Right cardiac atrium (tissue), 5 donors: ENCODE measurements around the gene PABPN1. TPM values are rescaled to one million over a fixed set of nuclear protein-coding genes. Genes with fewer than 3 reads are reported as not detected.

Experiments used
- ATAC-seq, 2 donors: fragments of 200-7000 bp; cut with Tn5 transposase; one replicate each; pipeline versions ENCODE4 v1.8.0 to v1.9.1; 2020; ENCODE audit warnings: moderate library complexity in 2 of 2, mild to moderate bottlenecking in 1 of 2
- DNase-seq, 3 donors: peaks; one replicate each; pipeline ENCODE4 v3.0.0-alpha.2; 2020
- H3K27ac ChIP-seq: one replicate; pipeline ENCODE4 v1.5.1; 2013; ENCODE audit warnings: mild to moderate bottlenecking, low read length, control low read depth, moderate library complexity
- H3K27me3 ChIP-seq: one replicate; pipeline ENCODE4 v1.6.1; 2013; ENCODE audit not compliant: control insufficient read depth, insufficient read depth
- H3K4me1 ChIP-seq: one replicate; pipeline ENCODE4 v1.6.1; 2013; ENCODE audit warnings: low read length; ENCODE audit not compliant: control insufficient read depth, insufficient read depth
- H3K4me3 ChIP-seq: one replicate; pipeline ENCODE4 v1.5.1; 2013; ENCODE audit warnings: low read length, control low read depth
- H3K9me3 ChIP-seq: one replicate; pipeline ENCODE4 v1.6.1; 2013; ENCODE audit warnings: low read length; ENCODE audit not compliant: control insufficient read depth
- WGBS: extraction: QIAGEN DNeasy Blood & Tissue Kit; methylation state at CpG from one replicate; pipeline ENCODE4 v1.1.7; 2013; 5-methylcytosine and 5-hydroxymethylcytosine counted together
- intact Hi-C, 4 donors: fragments of 100-400 bp; cut with DNase I; formaldehyde crosslinking; loops; one replicate each; pipeline versions ENCODE4 v1.11.0 to v1.14.0; 2022 to 2023
- polyA plus RNA-seq: library from polyadenylated mRNA; stranded (reverse); fragments of 200-250 nt; gene quantifications from one replicate; pipeline ENCODE4 v1.2.3, GENCODE V29; 2013
- total RNA-seq, 4 donors: library from RNA; stranded (reverse); fragmentation: NEBNext Ultra II Directional; extraction: Animal tissue kit (Norgen Biotek cat#: 25700); gene quantifications; one replicate each; pipeline ENCODE4 v1.2.1, GENCODE V29; 2021
- donor health status: healthy with polysubstance abuse.
- donor health status: DM: no; HTN: yes; CAD: no.
- donor health status: DM: no; HTN: no; CAD: no.
- donor health status: DM: no; HTN: yes; CAD: no; lungs with severe emphysema.
- donor health status: DM: yes; HTN: yes; CAD: no.

Gene PABPN1
- total and polyA plus RNA-seq, 5 donors, result 93.6 to 107 (median 97.0) TPM

GRCh38 chr14:23361763-23362162 is 40.5 kb downstream of the PABPN1 start:
- no peaks in the 10 kb centered on the region for H3K27me3 ChIP-seq
- H3K4me3 ChIP-seq, result no peak overlapping the region
- 70% methylated on average over 6 of the region's 6 CpGs for WGBS
- DNase-seq (no peak), ATAC-seq (no peak)
- intact Hi-C loops, result no loop called here
- H3K9me3 ChIP-seq, result no peaks in the 10 kb centered on the region
- H3K27ac ChIP-seq, result no peak overlapping the region
- no peaks in the 10 kb centered on the region for H3K4me1 ChIP-seq

- Histone ChIP-seq H3K27me3 (no peaks in the 10 kb centered on the region), H3K4me1 (no peaks in the 10 kb centered on the region), H3K4me3 (no peak overlapping the region), H3K27ac (no peak overlapping the region), H3K9me3 (no peaks in the 10 kb centered on the region)
- no peak for ATAC-seq
- 45% methylated on average over 3 of the region's 3 CpGs for WGBS
- no peak for DNase-seq
- intact Hi-C loops, result no loop called here
Measured at GRCh38 chr14:23362200-23362599, 40.9 kb downstream of the PABPN1 start.

- H3K4me3 ChIP-seq, result peak overlapping the region; percentile 40
- no peaks in the 10 kb centered on the region for H3K9me3 ChIP-seq
- WGBS, result 28% methylated on average over 21 of the region's 21 CpGs
- H3K27me3 ChIP-seq, result no peaks in the 10 kb centered on the region
- DNase-seq, result peak; percentile 65 to 86 (median 70)
- ATAC-seq, result peak; percentile 50 to 53
- H3K27ac ChIP-seq, result peak overlapping the region; percentile 81
- no peaks in the 10 kb centered on the region for H3K4me1 ChIP-seq
- intact Hi-C loops, result no loop called here
Measured at GRCh38 chr14:23364164-23365035, 43.1 kb downstream of the PABPN1 start.

DNA sequence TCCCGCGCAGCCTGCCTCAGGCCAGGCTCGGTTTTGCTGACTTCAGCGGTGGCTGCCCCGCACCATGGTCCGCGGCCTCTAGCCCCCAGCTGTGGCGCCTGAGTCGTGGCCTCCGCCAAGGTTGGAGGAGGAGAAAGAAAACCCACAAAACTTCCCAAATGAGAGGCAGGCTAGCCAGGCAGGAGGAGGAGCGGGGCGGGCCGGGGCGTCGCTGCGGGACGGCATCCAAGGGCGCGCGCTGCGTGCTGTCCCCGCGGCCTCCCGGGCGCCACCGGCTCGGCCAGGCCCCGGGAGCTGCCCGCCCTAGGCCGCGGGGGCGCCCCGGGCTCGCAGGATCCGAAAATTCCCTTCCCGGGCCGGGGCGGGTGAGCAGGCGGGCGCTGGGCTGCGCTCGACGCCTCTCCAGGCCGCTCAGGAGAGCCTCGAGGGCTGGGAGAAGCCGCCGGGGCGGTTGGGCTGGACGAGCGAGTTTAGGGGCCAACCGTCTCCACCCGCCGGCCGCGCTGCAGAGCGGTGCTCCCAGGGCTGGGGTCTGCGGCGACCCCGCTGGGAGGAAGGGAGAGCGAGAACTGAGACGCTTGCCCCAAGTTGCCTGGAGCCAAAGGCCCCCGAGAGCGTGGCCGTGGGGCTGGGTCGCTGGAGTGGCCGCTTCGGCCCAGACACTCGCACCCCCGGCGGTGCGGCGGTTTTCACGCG is 43.9 kb downstream of the PABPN1 start, which contains the start of gene EFS:
Gene EFS (minus strand): TSS at position 137 of the 696 bp plus-strand sequence. CDS start 147 bp downstream, outside the sequence.
- intact Hi-C loops, result no loop called here
- 5% methylated on average over 74 of the region's 74 CpGs for WGBS

DNA sequence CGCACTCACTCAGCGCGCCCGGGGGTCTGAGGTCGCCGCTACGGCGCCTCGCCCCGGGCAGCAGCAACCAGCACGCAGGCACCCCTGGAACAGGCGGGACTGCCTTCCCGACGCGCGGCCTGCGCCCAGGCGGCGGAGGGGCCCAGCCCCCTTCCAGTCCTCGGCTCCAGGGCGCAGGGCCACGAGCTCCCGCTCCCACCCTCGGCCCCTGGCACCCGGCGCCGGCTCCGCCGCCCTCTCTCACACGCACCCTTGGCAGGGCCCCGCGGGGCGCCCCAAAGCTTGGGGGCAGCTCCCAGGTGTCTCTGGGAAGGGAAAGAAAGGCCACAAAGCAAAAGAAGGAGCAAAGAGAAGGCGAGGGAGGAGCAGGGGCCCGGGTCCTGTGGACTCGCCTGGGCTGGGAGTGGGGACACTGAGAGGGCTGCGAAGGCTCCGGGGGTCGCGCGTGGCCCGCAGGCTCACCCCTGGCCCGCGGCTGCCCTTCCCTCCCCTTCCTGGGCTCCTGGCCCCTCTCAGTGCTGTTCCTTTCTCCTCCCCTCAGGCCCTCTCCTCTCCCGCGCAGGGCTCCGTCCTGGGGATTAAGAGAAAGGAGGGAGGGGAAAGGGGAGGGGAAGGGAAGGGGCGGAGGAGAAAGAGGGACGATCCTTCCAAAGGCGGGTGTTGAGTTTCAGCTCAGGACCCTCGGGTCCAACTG is 44.6 kb downstream of the PABPN1 start:
- H3K27ac ChIP-seq, result peak overlapping the region; percentile 81
- 3% methylated on average over 51 of the region's 51 CpGs for WGBS
- intact Hi-C loops, result no loop called here
- ATAC-seq (peak; percentile 72 to 78), DNase-seq (peak; percentile 59 to 84 (median 79))
- H3K27me3 ChIP-seq, result no peaks in the 10 kb centered on the region
- no peaks in the 10 kb centered on the region for H3K4me1 ChIP-seq
- no peaks in the 10 kb centered on the region for H3K9me3 ChIP-seq
- peak overlapping the region; percentile 40 for H3K4me3 ChIP-seq

More for the DNA sequence above, 43.9 kb downstream of the PABPN1 start, which contains the start of gene EFS:
- H3K27ac ChIP-seq, result peak within 1 kb of the TSS; percentile 81
- H3K4me1 ChIP-seq, result no peaks in the 10 kb centered on the region
- H3K27me3 ChIP-seq, result no peaks in the 10 kb centered on the region
- peak within 1 kb of the TSS; percentile 40 for H3K4me3 ChIP-seq
- no peaks in the 10 kb centered on the region for H3K9me3 ChIP-seq
- peak; percentile 65 to 71 for ATAC-seq
- peak; percentile 72 to 91 (median 89) for DNase-seq

DNA sequence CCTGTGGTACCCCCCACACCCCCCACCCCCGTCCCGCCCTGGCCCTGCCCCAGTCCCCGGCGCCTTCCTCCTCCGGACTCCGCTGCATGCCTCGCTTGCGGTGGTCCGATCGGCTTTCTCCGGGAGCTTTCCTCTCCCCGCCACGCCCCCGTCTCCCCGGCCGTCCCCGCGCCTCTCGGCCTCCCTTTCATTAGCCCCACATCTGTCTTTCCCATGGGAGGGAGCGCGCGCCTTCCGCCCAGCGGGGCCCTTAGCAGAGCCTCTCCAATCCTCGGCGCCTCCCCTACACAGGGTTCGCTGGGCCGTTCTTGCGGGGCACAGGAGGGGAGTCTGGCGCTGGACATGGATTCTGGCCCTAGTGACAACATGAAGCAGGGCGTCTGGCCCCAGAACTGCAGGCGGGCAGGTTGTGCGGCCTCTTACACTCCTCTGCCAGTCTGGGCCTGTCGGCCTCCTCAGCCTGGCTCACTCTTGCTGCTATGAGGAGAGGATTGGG is 45.2 kb downstream of the PABPN1 start:
- ATAC-seq (peak; percentile 56 to 60), DNase-seq (peak; percentile 79 to 91 (median 91))
- Histone ChIP-seq H3K9me3 (no peaks in the 10 kb centered on the region), H3K4me1 (no peaks in the 10 kb centered on the region), H3K27ac (peak overlapping the region; percentile 71), H3K4me3 (peak overlapping the region; percentile 40), H3K27me3 (no peaks in the 10 kb centered on the region)
- intact Hi-C loops, result no loop called here
- WGBS, result 12% methylated on average over 34 of the region's 34 CpGs

- Histone ChIP-seq H3K27me3 (no peaks in the 10 kb centered on the region), H3K27ac (no peak overlapping the region), H3K4me1 (no peaks in the 10 kb centered on the region), H3K9me3 (no peaks in the 10 kb centered on the region), H3K4me3 (no peak overlapping the region)
- no peak for DNase-seq
- intact Hi-C loops, result no loop called here
- no peak for ATAC-seq
- 56% methylated on average over 1 of the region's 1 CpG for WGBS
Measured at GRCh38 chr14:23370221-23370620, 49.0 kb downstream of the PABPN1 start.

GRCh38 chr14:23371865-23372264 is 50.6 kb downstream of the PABPN1 start:
- Histone ChIP-seq H3K9me3 (no peaks in the 10 kb centered on the region), H3K4me1 (no peaks in the 10 kb centered on the region), H3K27ac (no peak overlapping the region), H3K4me3 (no peak overlapping the region), H3K27me3 (no peaks in the 10 kb centered on the region)
- no peak for ATAC-seq
- no peak for DNase-seq
- intact Hi-C loops, result no loop called here
- 67% methylated on average over 1 of the region's 1 CpG for WGBS

DNA sequence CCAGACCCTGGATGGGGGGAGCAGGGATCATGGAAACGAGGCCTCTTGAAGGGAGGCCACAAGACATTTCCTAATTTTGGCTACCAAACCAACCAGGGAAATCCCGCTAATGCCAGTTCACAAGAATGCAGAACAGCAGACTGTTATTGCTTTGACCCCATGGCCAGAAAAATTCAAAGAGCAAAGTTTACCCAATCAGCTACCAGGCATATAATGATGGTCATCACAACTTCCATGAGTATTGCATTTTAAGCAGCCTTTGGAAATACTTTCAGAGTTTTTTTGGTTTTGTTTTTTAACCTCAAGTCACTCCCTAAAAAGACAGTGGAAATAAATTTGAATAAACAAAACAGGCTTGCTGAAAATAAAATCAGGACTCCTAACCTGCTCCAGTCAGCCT is 51.3 kb downstream of the PABPN1 start, which contains the start of gene IL25:
Gene IL25 (plus strand): TSS at position 301 of the 400 bp plus-strand sequence.
- H3K4me1 ChIP-seq, result no peaks in the 10 kb centered on the region
- no peaks in the 10 kb centered on the region for H3K9me3 ChIP-seq
- ATAC-seq, result no peak
- intact Hi-C loops, result no loop called here
- H3K27me3 ChIP-seq, result no peaks in the 10 kb centered on the region
- no peak within 1 kb of the TSS for H3K4me3 ChIP-seq
- WGBS, result 71% methylated on average over 2 of the region's 2 CpGs
- H3K27ac ChIP-seq, result no peak within 1 kb of the TSS
- no peak for DNase-seq

- Histone ChIP-seq H3K9me3 (no peaks in the 10 kb centered on the region), H3K4me3 (no peak overlapping the region), H3K4me1 (no peaks in the 10 kb centered on the region), H3K27ac (no peak overlapping the region), H3K27me3 (no peaks in the 10 kb centered on the region)
- intact Hi-C loops, result no loop called here
- 78% methylated on average over 3 of the region's 3 CpGs for WGBS
- peak in 1 of 3 donors; percentile 23 for DNase-seq
- ATAC-seq, result no peak
Measured at GRCh38 chr14:23373041-23373440, 51.8 kb downstream of the PABPN1 start.
